GM12874 (cell line): ENCODE results near the gene BRK1.

Source experiments
- CTCF ChIP-seq: IDR thresholded peaks from 2 replicates; pipeline ENCODE4 v1.5.1; 2011; ENCODE audit warnings: low read depth, mild to moderate bottlenecking, control low read depth, low read length, moderate library complexity; ENCODE audit not compliant: insufficient read depth

The BRK1 gene

GRCh38 chr3:10136426-10137005 is 21.0 kb downstream of the BRK1 start:
- no peak for TF ChIP-seq CTCF

- TF ChIP-seq CTCF = no peak
These were observed 21.7 kb downstream of the BRK1 start for GRCh38 chr3:10137178-10137577.

GRCh38 chr3:10140996-10141546 is 25.6 kb downstream of the BRK1 start:
- no peak for TF ChIP-seq CTCF

DNA sequence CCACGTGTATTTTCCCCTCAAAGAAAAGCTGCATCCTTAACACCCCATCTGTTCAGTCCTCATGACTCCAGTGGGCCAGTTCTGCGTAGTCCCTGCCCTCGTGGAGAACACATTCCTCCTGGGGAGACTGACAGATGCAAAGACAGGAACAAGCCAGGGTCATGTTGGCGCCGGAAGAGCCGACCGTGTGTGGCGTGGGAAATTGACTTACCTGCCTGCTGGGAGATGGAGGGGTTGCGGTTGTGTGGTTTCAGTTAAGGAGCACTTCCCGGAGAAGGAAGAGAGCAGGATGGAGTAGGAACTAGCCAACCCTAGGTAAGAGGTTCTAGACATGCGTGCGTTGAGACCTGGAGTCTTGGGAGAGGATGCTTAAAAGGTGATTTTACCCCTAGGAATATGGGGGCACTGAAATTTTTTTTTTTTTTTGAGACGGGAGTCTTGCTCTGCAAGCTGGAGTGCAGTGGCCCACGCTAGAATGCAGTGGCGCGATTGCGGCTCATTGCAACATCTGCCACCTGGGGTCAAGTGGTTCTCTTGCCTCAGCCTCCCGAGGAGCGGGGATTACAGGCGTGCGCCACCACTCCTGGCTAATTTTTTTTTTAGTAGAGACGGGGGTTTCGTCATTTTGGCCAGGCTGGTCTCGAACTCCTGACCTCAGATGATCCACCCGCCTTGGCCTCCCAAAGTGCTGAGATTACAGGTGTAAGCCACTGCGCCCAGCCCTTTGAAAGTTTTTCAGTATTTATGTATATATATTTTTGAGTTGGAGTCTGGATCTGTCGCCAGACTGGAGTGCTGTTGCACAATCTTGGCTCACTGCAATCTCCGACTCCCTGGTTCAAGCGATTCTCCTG is 27.5 kb downstream of the BRK1 start:
- TF ChIP-seq CTCF = no peak

DNA sequence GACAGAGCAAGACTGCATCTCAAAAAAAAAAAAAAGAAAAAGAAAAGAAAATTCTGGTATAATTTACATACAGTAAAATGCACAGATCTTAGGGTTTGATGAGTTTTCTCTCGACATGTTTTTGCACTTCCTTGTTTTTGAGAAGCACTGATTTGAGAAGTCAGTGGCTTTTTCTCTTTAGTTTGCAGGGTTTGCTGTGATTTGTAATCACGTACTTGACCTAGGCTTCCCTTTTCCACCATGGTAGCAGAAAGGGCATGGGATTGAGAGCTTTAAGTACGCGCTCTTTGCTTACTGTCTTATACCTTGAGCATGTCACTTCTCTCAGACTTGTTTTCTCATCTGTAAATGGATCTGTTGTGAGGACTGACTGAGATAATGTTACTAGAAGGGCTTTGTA is 30.2 kb downstream of the BRK1 start:
- TF ChIP-seq CTCF = no peak

DNA sequence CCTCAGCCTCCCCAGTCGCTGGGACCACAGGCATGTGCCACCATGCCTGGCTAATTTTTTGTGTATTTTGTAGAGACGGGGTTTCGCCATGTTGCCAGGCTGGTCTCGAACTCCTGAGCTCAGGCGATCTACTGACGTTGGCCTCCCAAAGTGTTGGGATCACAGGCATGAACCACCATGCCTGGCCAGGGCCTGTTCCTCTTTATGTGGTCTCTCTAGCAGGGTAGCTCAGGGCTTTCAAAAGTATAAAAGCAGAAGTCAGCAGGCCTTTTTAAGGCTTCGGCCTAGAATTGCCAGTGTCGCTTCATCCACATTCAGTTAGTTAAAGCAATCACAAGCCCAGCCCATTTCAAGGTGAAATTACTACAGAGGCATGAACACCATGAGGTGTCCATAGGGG is 33.8 kb downstream of the BRK1 start:
- TF ChIP-seq CTCF = no peak

DNA sequence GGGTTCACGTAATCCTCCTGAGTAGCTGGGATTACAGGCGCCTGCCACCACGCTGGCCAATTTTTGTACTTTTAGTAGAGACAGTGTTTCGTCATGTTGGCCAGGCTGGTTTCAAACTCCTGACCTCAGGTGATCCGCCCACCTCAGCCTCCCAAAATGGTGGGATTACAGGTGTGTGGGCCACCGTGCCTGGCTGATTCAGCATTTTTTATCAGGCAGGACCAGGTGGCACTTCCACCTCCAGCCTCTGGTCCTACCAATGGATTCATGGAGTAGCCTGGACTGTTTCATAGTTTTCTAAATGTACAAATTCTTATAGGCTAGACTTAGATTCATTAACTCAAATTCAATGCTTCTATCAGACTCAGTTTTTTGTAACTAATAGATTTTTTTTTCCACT is 35.5 kb downstream of the BRK1 start:
- no peak for TF ChIP-seq CTCF
